ENCODE measurements around the gene DAB2IP. TPM values are rescaled to one million over a fixed set of nuclear protein-coding genes. Genes with fewer than 3 reads are reported as not detected.

DAB2IP gene
- total RNA-seq, 4 donors from 2014 or later = 19.2 to 45.4 (median 34.8) TPM

- no peak for ATAC-seq (ENCODE audit: low FRiP score)
- TF ChIP-seq CTCF (IDR thresholded peaks at IDR 0.05) = no peak
- DNase-seq (ENCODE audit: low spot score) = no peak
These were observed 25.5 kb downstream of the DAB2IP start for GRCh38 chr9:121676926-121677325.

GRCh38 chr9:121678501-121679022 is 27.1 kb downstream of the DAB2IP start:
- no peak for ATAC-seq (ENCODE audit: low FRiP score)
- no peak for DNase-seq (ENCODE audit: low spot score)
- TF ChIP-seq CTCF (IDR thresholded peaks at IDR 0.05) = no peak

GRCh38 chr9:121679901-121680635 is 28.6 kb downstream of the DAB2IP start:
- ATAC-seq (ENCODE audit: low FRiP score) = no peak
- no peak for DNase-seq (ENCODE audit: low spot score)

GRCh38 chr9:121681404-121681803 is 30.0 kb downstream of the DAB2IP start:
- no peak for DNase-seq (ENCODE audit: low spot score)
- ATAC-seq (ENCODE audit: low FRiP score) = no peak

More at GRCh38 chr9:121679901-121680635, 28.6 kb downstream of the DAB2IP start:
- TF ChIP-seq CTCF (IDR thresholded peaks at IDR 0.05) = no peak

GRCh38 chr9:121682201-121682600 is 30.8 kb downstream of the DAB2IP start:
- no peak for ATAC-seq (ENCODE audit: low FRiP score)
- DNase-seq (ENCODE audit: low spot score) = no peak
- TF ChIP-seq CTCF (IDR thresholded peaks at IDR 0.05) = no peak

More at GRCh38 chr9:121681404-121681803, 30.0 kb downstream of the DAB2IP start:
- TF ChIP-seq CTCF (IDR thresholded peaks at IDR 0.05) = no peak

- DNase-seq (ENCODE audit: low spot score) = no peak
- TF ChIP-seq CTCF (IDR thresholded peaks at IDR 0.05) = no peak
- ATAC-seq (ENCODE audit: low FRiP score) = no peak
These were observed 31.6 kb downstream of the DAB2IP start for GRCh38 chr9:121682926-121683515.

All from omental fat pad (tissue), 4 donors.